GM18505 (cell line): ENCODE results near the gene C7.

Experiments
- ATAC-seq: cut with Tn5 transposase; IDR thresholded peaks from one replicate; pipeline ENCODE4 v1.9.1; 2021; ENCODE audit not compliant: unreplicated experiment
- POLR2A ChIP-seq: IDR thresholded peaks from 4 replicates; pipeline ENCODE4 v1.6.1; 2011; ENCODE audit warnings: borderline replicate concordance; ENCODE audit not compliant: insufficient read depth, insufficient read length; ENCODE audit errors: extremely low read depth

C7 gene

GRCh38 chr5:40962207-40962955 lies 53.1 kb downstream of the C7 start:
- TF ChIP-seq POLR2A = no peak
- no peak for ATAC-seq

GRCh38 chr5:40972434-40972833 lies 63.1 kb downstream of the C7 start:
- no peak for ATAC-seq
- TF ChIP-seq POLR2A = no peak

- no peak for ATAC-seq
Observed at GRCh38 chr5:40973364-40974004, 64.2 kb downstream of the C7 start.

GRCh38 chr5:40976041-40976440 lies 66.7 kb downstream of the C7 start:
- no peak for TF ChIP-seq POLR2A
- no peak for ATAC-seq

More at GRCh38 chr5:40973364-40974004, 64.2 kb downstream of the C7 start:
- TF ChIP-seq POLR2A = no peak

GRCh38 chr5:40976836-40977235 lies 67.5 kb downstream of the C7 start:
- ATAC-seq = no peak
- TF ChIP-seq POLR2A = no peak

- no peak for TF ChIP-seq POLR2A
- no peak for ATAC-seq
Observed at GRCh38 chr5:40981420-40981819, 72.1 kb downstream of the C7 start.

- no peak for ATAC-seq
- no peak for TF ChIP-seq POLR2A
Observed at GRCh38 chr5:40983781-40984180, 74.5 kb downstream of the C7 start.

- no peak for TF ChIP-seq POLR2A
- ATAC-seq = no peak
Observed at GRCh38 chr5:40984884-40985283, 75.6 kb downstream of the C7 start.

- ATAC-seq = no peak
- TF ChIP-seq POLR2A = no peak
Observed at GRCh38 chr5:40985501-40985900, 76.2 kb downstream of the C7 start.

GRCh38 chr5:40986666-40987065 lies 77.4 kb downstream of the C7 start:
- no peak for TF ChIP-seq POLR2A
- no peak for ATAC-seq

- no peak for TF ChIP-seq POLR2A
- no peak for ATAC-seq
Observed at GRCh38 chr5:40987349-40987748, 78.1 kb downstream of the C7 start.

- no peak for TF ChIP-seq POLR2A
- ATAC-seq = no peak
Observed at GRCh38 chr5:40988746-40989510, 79.6 kb downstream of the C7 start.

- no peak for TF ChIP-seq POLR2A
- ATAC-seq = no peak
Observed at GRCh38 chr5:40991168-40991980, 82.1 kb downstream of the C7 start.
